H7 (cell line): Measurements from ENCODE around the gene NIPSNAP2. TPM values are rescaled to one million over a fixed set of nuclear protein-coding genes. Genes with fewer than 3 reads are reported as not detected.

Experiments used
- DNase-seq: peaks from one replicate; pipeline ENCODE4 v3.0.0; 2012
- H3K27me3 ChIP-seq: 2 replicates; pipeline ENCODE4 v1.6.0; 2011; ENCODE audit warnings: mild to moderate bottlenecking, low read length; ENCODE audit not compliant: control insufficient read depth, insufficient read depth
- H3K36me3 ChIP-seq: replicated peaks from 2 replicates; pipeline ENCODE4 v1.5.1; 2011; ENCODE audit warnings: low read length; ENCODE audit not compliant: control insufficient read depth, insufficient read depth
- H3K4me3 ChIP-seq: 2 replicates; pipeline ENCODE4 v1.5.1; 2011; ENCODE audit warnings: low read depth, mild to moderate bottlenecking, control low read depth, low read length, moderate library complexity; ENCODE audit not compliant: insufficient read depth
- total RNA-seq: library from RNA; depleted of rRNA; stranded (reverse); fragments of >200 nt; shearing (Covaris generic); gene quantifications from 2 replicates; pipeline ENCODE4 v1.2.3, GENCODE V29; 2014

NIPSNAP2 gene
- total RNA-seq, 1 experiment from 2014 or later: 56.5 TPM

DNA sequence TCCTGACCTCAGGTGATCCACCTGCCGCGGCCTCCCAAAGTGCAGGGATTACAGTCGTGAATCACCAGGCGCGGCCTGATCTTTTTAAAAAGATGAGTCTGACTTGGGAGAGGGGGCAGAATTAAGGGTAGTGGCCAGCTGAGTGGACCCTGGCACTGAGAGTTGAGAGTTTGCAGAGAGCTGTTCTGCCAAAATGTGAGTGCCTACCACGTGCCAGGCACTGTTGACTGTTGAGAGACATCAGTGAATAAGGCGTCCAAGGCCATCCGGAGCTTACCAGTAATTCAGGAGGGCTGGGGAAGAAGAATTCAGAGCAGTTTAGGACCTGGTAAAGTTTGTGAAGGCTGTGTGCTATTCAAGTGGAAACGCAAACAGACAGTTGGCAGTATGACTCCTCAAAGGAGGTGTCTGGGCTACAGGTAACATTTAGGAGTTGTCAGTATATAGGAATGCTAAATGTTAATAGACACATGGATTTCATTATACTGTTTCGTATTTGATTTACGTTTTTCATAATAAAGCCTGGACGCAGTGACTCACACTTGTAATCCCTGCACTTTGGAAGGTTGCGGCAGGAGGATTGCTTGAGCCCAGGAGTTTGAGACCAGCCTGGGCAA lies 1.5 kb downstream of the NIPSNAP2 start:
- H3K27me3 ChIP-seq: peaks cover 2% of the 10 kb centered on the region
- H3K4me3 ChIP-seq: no peak overlapping the region
- DNase-seq: no peak
- peaks cover 2% of the 10 kb centered on the region; the same call in 1 of the 2 replicates for H3K36me3 ChIP-seq

DNA sequence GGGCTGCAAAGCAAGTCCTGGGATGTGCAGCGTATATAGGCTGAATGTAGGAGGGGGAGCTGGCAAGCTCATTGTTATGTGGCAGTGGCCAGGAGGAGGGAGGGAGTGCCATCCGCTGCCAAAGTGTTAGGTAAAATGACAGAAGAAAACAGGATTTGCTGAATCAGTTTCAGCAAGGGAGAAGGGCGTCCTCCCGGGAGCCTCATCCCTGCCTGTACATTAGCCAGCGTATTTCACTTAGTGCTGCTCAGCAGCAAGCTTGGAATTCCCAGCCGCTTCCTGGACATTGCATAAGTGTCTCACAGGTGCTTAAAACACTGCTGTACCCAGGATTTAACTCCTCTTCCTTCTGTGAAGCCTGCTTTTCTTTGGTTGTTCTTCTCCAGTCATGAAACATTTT lies 2.5 kb downstream of the NIPSNAP2 start:
- no peak overlapping the region for H3K4me3 ChIP-seq
- no peak for DNase-seq
- peaks cover 2% of the 10 kb centered on the region; the same call in 1 of the 2 replicates for H3K36me3 ChIP-seq
- peaks cover 2% of the 10 kb centered on the region for H3K27me3 ChIP-seq

DNA sequence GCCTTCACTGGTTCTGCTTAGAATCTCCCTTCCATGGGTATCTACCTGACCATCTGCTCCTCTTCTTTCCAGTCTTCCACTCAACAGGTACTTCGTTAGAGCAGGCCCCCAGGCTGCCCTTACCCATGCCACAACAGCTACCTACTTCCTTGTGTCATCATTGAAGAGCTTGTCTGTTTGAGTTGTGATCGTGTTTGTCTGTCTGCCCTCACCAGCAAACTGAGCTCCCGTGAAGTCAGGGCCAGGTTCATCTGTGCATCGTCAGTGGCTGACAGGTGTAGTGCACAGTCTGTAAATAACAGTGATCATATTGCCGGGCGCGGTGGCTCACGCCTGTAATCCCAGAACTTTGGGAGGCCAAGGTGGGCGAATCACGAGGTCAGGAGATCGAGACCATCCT lies 5.0 kb downstream of the NIPSNAP2 start:
- DNase-seq: no peak
- Histone ChIP-seq H3K27me3 (no peaks in the 10 kb centered on the region), H3K36me3 (peaks cover 2% of the 10 kb centered on the region; the same call in 1 of the 2 replicates), H3K4me3 (no peak overlapping the region)

DNA sequence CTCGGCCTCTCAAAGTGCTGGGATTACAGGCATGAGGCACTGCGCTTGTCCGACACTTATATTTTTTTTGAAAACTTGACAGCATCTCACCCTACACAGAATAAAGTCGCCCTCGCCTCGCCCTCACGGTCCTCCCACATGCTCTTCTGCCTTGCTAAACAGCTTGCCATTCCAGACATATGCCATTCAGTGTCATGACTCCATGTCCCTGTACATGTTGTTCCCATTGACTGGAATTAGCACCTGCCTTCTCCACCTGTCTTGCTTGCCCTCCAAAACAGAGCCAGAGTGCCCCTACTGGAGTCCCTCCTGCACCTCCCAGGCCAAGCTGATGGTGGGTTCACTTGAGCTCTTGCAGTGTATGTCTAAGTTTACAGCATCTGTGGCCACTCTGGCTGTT lies 6.2 kb downstream of the NIPSNAP2 start:
- Histone ChIP-seq H3K36me3 (peaks cover 2% of the 10 kb centered on the region; the same call in 1 of the 2 replicates), H3K27me3 (no peaks in the 10 kb centered on the region), H3K4me3 (no peak overlapping the region)
- no peak for DNase-seq

DNA sequence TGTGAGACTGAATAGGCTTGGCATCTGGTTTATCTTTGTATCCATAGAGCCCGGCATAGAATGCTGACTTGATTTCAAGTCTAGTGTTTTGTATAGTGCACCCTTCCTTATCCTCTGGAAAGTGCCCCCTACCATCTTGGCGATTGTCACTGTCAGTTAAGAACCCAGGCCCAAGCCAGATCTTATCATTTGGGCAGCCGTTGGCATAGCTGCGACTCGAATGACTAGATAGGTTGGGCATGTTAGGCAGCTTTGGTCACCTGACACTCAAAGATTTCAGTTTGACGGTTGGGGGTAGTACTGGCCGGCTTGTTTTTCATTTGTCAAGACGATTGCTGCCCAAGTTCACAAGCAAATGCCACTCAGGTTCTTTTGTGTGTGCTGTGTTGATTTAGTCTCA lies 6.6 kb downstream of the NIPSNAP2 start:
- Histone ChIP-seq H3K36me3 (peaks cover 2% of the 10 kb centered on the region; the same call in 1 of the 2 replicates), H3K4me3 (no peak overlapping the region), H3K27me3 (no peaks in the 10 kb centered on the region)
- DNase-seq: no peak

DNA sequence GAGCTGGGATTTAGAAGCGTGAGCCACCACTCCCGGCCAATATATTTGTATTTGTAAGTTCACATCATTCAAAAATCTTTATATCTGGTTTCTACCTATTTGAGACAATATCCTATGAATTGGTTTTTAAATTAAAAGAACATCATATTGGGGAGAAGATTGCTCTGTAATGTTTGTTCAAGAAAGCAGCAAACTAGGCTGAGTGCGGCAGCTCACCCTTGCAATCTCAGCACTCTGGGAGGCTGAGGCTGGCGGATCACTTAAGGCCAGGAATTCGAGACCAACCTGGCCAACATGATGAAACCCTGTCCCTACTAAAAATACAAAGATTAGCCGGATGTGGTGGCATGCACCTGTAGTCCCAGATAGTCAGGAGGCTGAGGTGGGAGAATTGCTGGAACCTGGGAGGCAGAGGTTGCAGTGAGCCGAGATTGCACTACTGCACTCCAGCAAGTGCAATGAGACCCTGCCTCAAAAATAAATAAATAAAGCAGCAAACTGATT lies 9.4 kb downstream of the NIPSNAP2 start:
- Histone ChIP-seq H3K27me3 (no peaks in the 10 kb centered on the region), H3K4me3 (no peak overlapping the region), H3K36me3 (peaks cover 6% of the 10 kb centered on the region)
- DNase-seq: no peak

DNA sequence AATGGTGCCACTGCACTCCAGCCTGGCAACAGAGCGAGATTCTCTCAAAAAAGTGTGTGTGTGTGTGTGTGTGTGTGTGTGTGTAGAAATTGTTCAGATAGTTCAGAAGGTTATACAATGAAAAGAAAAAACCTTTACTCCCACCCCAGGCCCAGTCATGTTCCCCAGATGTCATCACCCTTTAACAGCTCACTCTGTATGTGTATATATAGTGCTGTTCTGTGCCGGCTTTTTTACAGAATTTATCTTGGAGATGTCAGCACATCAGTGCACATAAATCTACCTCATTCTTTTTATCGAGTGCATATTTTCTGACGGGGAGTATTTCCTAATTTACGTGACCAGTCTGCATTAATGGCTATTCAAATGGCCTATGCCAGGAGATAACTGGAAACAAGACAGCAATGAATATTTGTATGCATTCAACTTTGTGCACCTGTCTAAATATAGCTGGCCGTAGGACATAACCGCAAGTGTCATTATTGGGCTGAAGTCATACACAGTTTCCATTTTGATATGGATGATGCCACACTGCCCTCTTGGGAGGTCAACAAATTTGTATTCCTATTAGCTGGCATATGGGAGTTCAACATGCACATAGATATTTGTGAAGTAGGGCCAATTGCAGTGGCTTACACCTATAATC lies 11.7 kb downstream of the NIPSNAP2 start:
- Histone ChIP-seq H3K4me3 (no peak overlapping the region), H3K36me3 (peaks cover 19% of the 10 kb centered on the region), H3K27me3 (no peaks in the 10 kb centered on the region)
- DNase-seq: no peak

DNA sequence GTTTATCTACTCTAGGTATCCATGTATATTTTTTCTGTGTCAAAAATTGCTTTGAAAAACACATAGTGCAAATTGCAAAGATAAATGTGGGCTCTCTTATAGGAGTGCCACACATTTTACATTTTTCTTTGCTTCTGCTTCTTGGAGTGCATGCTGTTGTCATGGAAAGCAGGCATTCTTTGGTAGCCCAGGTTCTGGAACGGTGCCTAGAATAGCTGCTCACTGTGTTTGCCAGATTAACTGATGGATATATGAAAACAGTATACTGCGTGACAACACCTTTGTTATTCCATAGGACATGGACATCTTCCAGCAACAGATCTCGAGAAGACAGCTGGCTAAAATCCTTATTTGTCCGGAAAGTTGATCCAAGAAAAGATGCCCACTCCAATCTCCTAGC lies 13.4 kb downstream of the NIPSNAP2 start:
- no peak for DNase-seq
- Histone ChIP-seq H3K4me3 (no peak overlapping the region), H3K36me3 (peaks cover 24% of the 10 kb centered on the region), H3K27me3 (no peaks in the 10 kb centered on the region)

DNA sequence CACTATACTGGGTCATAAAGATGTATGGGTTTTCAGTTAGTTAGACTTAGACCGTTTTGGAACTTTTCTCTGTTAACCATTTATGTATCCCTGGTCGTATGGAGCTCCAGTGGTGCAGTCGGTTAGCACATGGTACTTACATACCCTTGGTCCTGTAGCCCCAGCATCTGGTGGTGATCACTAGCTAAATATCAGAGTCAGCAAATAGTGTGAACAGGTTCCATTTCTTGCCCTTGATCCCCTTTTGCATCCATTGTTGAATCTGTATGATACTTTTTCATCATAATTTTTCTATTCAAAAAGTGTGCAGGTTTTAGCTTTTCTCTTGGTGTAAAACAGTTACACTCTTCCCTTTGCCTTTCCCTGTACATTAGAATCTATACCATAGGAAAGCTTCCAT lies 15.9 kb downstream of the NIPSNAP2 start:
- Histone ChIP-seq H3K27me3 (no peaks in the 10 kb centered on the region), H3K4me3 (no peak overlapping the region), H3K36me3 (peaks cover 28% of the 10 kb centered on the region)
- no peak for DNase-seq

DNA sequence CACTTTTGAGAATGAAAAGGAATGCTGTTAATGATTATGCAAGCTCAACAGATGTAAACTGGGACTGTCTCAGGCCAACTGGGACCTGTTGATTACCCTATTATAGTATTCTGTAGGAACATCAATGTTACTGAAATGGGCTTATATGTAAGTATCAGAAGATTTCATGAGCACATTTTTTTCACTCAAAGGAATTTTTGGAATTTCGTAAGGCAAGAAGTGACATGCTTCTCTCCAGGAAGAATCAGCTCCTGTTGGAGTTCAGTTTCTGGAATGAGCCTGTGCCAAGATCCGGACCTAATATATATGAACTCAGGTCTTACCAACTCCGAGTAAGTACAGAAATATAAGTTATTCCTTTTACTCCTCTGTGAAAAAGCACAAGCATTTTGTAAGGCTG lies 19.2 kb downstream of the NIPSNAP2 start:
- Histone ChIP-seq H3K4me3 (no peak overlapping the region), H3K36me3 (peaks cover 26% of the 10 kb centered on the region), H3K27me3 (no peaks in the 10 kb centered on the region)
- DNase-seq: no peak

DNA sequence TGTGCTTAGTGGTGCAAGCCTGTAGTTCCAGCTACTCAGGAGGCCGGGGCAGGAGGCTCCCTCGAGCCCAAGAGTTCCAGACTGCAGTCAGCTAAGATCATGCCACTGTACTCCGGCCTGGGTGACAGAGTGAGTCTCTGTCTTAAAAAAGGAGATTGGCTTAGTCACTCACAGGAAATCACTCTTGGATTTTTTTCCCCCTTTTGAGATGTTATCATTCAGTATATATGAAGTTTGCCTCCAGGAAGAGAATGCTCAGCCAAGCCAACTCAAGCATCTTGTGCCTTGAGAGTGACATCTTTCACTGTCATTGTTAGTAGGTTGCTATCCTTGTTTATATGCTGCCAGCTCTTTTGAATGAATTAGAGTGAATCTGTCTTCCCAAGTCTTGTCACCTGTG lies 28.0 kb downstream of the NIPSNAP2 start:
- no peak overlapping the region for H3K4me3 ChIP-seq
- H3K36me3 ChIP-seq: peaks cover 8% of the 10 kb centered on the region
- no peak for DNase-seq
- no peaks in the 10 kb centered on the region for H3K27me3 ChIP-seq

DNA sequence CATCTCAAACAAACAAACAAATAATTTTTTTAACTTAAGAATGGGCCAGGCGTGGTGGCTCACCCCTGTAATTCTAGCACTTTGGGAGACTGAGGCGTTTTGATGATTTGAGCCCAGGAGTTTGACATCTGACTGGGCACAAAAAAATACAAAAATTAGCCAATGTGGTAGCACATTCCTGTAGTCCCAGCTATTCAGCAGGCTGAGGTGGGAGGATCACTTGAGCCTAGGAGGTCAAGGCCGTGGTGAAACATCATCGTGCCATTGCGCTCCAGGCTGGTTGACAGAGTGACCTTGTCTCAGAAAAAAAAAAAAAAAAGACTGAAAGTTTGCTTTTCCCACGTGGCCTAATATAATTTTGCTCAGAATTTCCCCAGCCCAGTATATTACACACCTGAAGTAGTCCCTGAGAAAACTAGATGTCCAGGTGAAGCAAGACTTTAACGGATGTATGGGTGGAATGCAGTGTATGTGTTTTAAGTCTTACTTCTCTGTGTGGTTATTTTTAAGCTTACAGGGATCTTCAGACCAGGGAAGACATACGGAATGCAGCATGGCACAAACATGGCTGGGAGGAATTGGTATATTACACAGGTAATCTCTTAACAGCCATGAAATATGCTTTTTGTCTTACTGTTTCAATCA lies 32.6 kb downstream of the NIPSNAP2 start:
- Histone ChIP-seq H3K36me3 (peaks cover 8% of the 10 kb centered on the region), H3K27me3 (no peaks in the 10 kb centered on the region), H3K4me3 (no peak overlapping the region)
- DNase-seq: no peak

DNA sequence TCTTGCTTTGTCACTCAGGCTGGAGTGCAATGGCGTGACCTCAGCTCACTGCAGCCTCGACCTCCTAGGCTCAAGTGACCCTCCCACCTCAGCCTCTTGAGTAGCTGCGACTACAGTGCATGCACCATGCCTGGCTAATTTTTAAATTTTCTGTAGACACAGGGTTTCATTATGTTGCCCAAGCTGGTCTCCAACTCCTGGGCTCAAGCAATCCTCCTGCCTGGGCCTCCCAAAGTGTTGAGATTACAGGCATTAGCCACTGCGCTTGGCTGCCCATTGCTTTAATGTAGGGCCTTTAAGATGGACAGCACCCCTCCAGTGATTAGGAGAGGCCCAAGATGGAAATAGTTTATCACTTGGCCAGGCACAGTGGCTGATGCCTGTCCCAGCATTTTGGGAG lies 39.4 kb downstream of the NIPSNAP2 start:
- H3K36me3 ChIP-seq: no peaks in the 10 kb centered on the region
- H3K27me3 ChIP-seq: no peaks in the 10 kb centered on the region
- H3K4me3 ChIP-seq: no peak overlapping the region
- no peak for DNase-seq

DNA sequence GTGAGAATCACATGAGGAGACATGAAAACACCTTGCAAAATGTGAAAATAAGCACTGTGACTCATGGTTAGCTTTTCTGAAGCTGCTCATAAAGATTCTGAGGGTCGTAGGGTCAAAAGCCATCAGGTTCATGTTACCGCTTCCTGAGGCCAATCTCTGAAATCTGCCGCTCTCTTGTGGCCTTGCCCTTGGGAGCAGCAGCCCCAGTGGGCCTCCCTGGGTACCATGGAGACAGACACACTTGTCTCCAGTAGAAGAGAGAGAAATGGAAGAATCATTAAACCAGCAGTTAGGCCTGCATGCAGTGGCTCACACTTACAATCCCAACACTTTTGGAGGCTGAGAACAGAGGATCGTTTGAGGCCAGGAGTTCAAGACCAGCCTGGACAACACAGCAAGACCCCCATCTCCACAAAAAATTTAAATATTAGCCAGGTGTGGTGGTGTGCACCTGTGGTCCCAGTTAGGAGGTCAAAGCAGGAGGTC lies 42.8 kb downstream of the NIPSNAP2 start:
- DNase-seq: no peak
- Histone ChIP-seq H3K27me3 (no peaks in the 10 kb centered on the region), H3K4me3 (no peak overlapping the region), H3K36me3 (peaks cover 1% of the 10 kb centered on the region; the same call in 1 of the 2 replicates)

DNA sequence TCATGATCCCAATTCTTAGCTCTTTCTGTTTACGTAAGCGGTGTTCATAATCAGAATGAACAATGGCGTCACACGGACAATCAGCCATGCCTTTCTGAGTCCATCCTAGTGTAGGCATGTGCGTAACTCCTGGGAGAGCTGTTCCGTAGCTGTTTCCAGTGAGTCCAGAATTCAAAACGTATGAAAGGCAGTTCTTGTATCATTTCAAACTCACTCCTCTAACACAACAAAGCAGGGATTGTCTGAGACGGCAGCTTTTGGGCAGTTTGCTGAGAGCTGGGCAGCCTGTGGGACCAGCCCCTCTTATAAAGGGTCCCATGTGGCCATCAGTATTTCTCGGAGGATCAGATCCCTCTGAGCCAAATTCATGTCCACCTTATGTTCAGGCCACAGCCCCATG lies 43.5 kb downstream of the NIPSNAP2 start:
- Histone ChIP-seq H3K4me3 (no peak overlapping the region), H3K36me3 (peaks cover 1% of the 10 kb centered on the region)

More for the DNA sequence above, 43.5 kb downstream of the NIPSNAP2 start:
- H3K27me3 ChIP-seq: no peaks in the 10 kb centered on the region
- DNase-seq: no peak
